Transverse colon (tissue), 3 donors: ENCODE measurements around the gene GPHA2.

Experiments used
- CTCF ChIP-seq, 5 experiments: fragments of 200-600 bp in 3 of 5; fragments of 450-650 bp in 2 of 5; sonication (generic) in 3 of 5; IDR thresholded peaks; 1 replicate in 2 of 5; 2 replicates in 3 of 5; pipeline ENCODE4 v1.5.1; 2016 to 2017; ENCODE audit warnings: antibody characterized with exemption in 5 of 5, inconsistent platforms in 3 of 5, mild to moderate bottlenecking in 2 of 5, moderate library complexity in 1 of 5
- EP300 ChIP-seq: sonication (generic); formaldehyde crosslinking; IDR thresholded peaks from one replicate; pipeline ENCODE4 v1.6.1; 2017; ENCODE audit warnings: antibody characterized with exemption, low read depth
- POLR2A ChIP-seq: fragments of 450-650 bp; IDR thresholded peaks from one replicate; pipeline ENCODE4 v1.6.1; 2016; ENCODE audit warnings: antibody characterized with exemption, mild to moderate bottlenecking, moderate library complexity

GRCh38 chr11:64890522-64890939 is 45.2 kb downstream of the GPHA2 start:
- TF ChIP-seq CTCF (IDR thresholded peaks at IDR 0.05) (no peak), POLR2A (no peak), EP300 (no peak)
